Measurements from ENCODE around the gene PTPN6.
A peak's percentile ranks its signal among the peaks of the same experiment; 100 is the strongest.

The PTPN6 gene

GRCh38 chr12:6959058-6959804 is 8.1 kb downstream of the PTPN6 start:
- H3K4me1 ChIP-seq (ENCODE audit: control insufficient read depth in 1 of 2, insufficient read depth in 1 of 2, low read depth in 1 of 2, low read length in 1 of 2): peaks cover 91 to 100% of the 10 kb centered on the region in 2 experiments
- no peaks in the 10 kb centered on the region for H3K27me3 ChIP-seq
- peak overlapping the region; percentile 53 to 88 for H3K4me3 ChIP-seq (ENCODE audit: low read depth in 1 of 2, low read length in 1 of 2)
- no peaks in the 10 kb centered on the region for H3K9me3 ChIP-seq
- peak overlapping the region; percentile 99 for H3K27ac ChIP-seq
- TF ChIP-seq CTCF (IDR thresholded peaks at IDR 0.05): peak; percentile 14
- H3K36me3 ChIP-seq: peaks cover 79% of the 10 kb centered on the region

GRCh38 chr12:6959805-6960592 is 8.8 kb downstream of the PTPN6 start:
- Histone ChIP-seq H3K27me3 (no peaks in the 10 kb centered on the region), H3K9me3 (no peaks in the 10 kb centered on the region), H3K4me1 (ENCODE audit: control insufficient read depth in 1 of 2, insufficient read depth in 1 of 2, low read depth in 1 of 2, low read length in 1 of 2) (peaks cover 91 to 100% of the 10 kb centered on the region in 2 experiments), H3K36me3 (peaks cover 71% of the 10 kb centered on the region), H3K4me3 (ENCODE audit: low read depth in 1 of 2, low read length in 1 of 2) (peak overlapping the region; percentile 53 to 88), H3K27ac (peak overlapping the region; percentile 99)
- no peak for TF ChIP-seq CTCF (IDR thresholded peaks at IDR 0.05)

- Histone ChIP-seq H3K27me3 (no peaks in the 10 kb centered on the region), H3K9me3 (no peaks in the 10 kb centered on the region), H3K36me3 (peaks cover 70% of the 10 kb centered on the region), H3K4me1 (ENCODE audit: control insufficient read depth in 1 of 2, insufficient read depth in 1 of 2, low read depth in 1 of 2, low read length in 1 of 2) (peaks cover 89 to 97% of the 10 kb centered on the region in 2 experiments), H3K4me3 (ENCODE audit: low read depth in 1 of 2, low read length in 1 of 2) (peak overlapping the region in 1 of 2 experiments; percentile 88), H3K27ac (peak overlapping the region; percentile 99)
- peak; percentile 63 for TF ChIP-seq CTCF (IDR thresholded peaks at IDR 0.05)
Measured at GRCh38 chr12:6960593-6961277, 9.6 kb downstream of the PTPN6 start.

GRCh38 chr12:6961278-6961694 is 10.1 kb downstream of the PTPN6 start:
- Histone ChIP-seq H3K4me1 (ENCODE audit: control insufficient read depth in 1 of 2, insufficient read depth in 1 of 2, low read depth in 1 of 2, low read length in 1 of 2) (peaks cover 83 to 92% of the 10 kb centered on the region in 2 experiments), H3K4me3 (ENCODE audit: low read depth in 1 of 2, low read length in 1 of 2) (peak overlapping the region in 1 of 2 experiments; percentile 88)

More at GRCh38 chr12:6961278-6961694, 10.1 kb downstream of the PTPN6 start:
- Histone ChIP-seq H3K27ac (peak overlapping the region; percentile 99), H3K9me3 (no peaks in the 10 kb centered on the region), H3K27me3 (no peaks in the 10 kb centered on the region), H3K36me3 (peaks cover 70% of the 10 kb centered on the region)
- TF ChIP-seq CTCF (IDR thresholded peaks at IDR 0.05): no peak

Measured in neutrophil (primary cell).